Activated CD4-positive, alpha-beta T cell treated with anti-CD3 and anti-CD28 coated beads for 1 hour (primary cell): ENCODE results near the gene HEY2.
"Not testable (repeated sequence)": the region's sequence is repeated elsewhere in the genome, so short reads cannot be mapped to it uniquely, and the experiment has no call there.

Source experiments
- DNase-seq: peaks from one replicate; pipeline ENCODE4 v3.0.0-alpha.2; 2020

Gene HEY2

DNA sequence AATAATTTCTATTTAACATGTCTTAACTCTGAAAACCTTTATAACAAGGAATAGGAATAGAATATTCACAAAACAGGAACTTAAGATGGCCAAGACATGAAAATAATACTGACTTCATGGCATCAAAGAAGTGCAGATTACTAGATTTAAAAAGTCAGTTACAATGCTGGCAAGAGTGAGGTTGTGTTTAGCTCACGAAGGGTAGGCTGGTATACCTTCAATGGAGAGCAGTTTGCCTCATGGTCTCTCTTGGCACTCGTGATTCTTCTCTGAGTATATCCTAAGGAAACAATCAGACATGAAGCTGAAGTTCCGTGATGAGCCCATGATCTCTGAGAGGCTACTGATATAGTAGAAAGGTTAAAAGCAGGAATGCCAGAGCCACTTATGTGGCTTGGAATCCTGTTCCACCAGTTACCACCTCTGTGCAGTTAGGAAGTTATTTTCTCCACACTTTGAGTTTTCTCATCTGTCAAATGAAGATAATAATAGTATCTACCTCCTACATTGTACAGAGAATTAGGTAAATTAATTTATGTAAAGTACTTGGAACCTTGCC is 48.5 kb downstream of the HEY2 start:
- DNase-seq = no peak

DNA sequence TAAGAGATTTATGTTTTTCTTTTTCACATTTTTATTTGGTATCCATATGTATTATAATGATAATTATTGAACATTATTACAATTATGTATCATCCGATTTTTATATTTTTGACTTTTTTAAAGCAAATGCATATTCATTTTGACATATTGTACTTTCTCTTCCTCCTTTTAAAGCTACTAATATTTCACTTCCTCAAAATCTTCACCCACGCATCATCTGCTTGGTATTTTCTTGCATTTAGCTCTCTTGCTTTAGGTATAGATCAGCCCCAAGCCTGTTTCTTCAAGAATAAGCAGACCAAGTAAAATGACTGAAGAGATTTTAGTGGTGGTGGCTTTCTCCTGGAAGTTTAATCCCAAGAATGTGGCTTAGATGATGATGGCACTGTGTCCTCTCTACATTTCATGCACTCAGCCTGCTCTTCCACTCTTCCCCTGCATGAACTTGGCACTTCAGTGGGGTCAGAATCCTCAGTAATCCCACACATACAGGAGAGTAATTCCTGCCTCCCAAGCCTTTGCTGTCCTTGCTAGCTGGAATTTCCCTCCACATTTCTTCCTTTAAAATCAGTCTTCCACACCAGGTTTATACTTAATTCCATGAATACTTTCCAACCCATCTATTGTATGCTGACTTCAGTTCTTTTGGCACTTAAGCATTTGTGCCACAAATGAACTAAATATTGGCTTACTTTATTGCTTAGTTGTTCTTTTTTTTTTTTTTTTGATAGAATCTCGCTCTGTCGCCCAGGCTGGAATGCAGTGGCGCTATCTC is 49.5 kb downstream of the HEY2 start:
- DNase-seq = no peak

DNA sequence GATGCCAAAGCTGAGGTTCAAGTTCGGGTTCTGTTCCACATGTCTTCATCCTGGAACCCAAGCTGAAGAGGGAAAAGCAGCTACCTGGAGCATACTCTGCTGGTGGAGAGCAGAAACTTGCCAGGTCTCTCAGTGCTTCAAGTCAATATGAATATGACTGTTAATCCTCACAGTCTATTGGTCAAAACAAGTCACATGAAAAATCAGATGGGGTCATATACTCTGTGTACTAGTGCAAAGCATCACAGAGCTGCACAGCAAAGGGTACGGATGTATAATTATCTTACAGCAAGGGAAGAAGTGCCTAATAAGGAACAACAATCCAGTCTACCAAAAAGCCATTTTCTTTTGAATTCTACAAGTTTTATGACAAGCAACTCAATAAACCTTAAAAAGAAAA is 53.0 kb downstream of the HEY2 start:
- no peak for DNase-seq

DNA sequence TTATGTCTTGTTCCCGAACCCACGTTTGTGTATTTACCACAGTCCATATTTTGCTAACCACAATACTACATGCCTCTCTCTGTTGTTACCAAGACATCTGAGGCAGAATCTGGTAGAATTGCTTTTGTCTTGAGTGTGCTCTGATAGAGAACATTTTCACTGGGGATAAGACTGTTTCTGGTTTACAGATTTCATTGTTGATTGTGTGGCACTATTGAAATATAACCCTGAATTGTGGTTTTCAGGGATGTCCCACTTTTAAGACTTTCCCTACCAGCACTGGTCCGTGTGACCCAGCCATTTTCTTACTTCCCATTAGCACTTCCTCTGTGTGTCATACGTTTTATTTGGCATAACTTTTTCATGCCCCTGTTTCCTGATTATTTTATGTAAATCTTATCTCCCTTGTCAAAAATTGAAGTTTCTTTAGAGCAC is 53.5 kb downstream of the HEY2 start:
- DNase-seq = no peak

DNA sequence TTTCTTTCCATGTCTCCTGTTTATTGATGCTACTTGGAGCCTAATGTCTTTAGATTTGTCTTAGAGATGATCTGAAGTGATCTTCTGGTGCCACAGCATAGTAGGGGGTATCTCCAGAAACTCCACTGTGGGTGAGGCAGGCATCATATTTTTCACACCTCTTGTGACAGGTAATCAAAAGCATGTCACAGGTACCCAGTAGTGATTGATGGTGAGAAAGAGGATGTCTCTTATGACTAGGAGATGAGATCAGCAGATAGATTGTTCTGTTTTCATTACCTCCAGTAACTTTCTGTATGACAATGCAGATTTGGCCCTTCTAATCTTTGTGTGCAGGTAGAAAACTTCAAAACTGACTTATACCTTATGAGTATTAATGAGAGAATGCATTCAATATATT is 54.8 kb downstream of the HEY2 start:
- no peak for DNase-seq

DNA sequence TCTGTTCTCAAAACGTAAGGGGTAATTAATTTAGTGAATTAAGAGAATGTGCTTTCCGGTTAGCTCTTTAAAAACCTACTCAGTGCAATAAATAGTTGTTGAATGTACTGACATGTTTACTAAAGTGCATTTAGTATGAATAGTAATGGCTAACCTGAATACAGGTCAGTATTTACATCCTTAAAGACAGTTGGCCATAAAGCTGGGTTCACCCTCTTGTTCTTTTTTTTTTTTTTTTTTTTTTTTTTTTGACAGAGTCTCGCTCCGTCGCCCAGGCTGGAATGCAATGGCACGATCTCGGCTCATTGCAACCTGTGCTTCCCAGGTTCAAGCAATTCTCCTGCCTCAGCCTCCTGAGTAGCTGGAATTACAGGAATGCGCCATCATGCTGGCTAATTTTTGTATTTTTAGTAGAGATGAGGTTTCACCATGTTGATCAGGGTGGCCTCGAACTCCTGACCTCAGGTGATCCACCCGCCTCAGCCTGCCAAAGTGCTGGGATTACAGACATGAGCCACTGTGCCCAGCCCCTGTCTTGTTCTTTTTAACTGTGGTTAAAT is 55.5 kb downstream of the HEY2 start:
- DNase-seq = not testable (repeated sequence)

DNA sequence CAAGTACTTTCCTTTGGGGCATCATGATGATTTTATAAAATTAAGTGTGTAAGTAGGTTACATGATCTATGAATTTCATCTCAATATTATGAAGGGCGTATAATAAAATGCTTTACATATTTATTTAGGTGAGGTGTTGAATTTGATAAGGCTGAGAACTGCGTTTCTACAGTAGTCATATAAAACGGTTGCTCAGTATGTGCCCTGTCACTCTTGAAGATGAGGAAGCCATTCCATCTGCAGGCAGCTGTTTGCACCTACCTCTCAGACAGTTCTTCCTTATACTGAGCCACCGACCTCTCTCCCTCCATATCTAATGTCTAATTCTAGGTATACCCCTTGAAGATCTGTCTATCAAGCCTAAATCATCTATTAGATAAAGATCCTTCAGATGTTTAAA is 57.4 kb downstream of the HEY2 start:
- DNase-seq = no peak

DNA sequence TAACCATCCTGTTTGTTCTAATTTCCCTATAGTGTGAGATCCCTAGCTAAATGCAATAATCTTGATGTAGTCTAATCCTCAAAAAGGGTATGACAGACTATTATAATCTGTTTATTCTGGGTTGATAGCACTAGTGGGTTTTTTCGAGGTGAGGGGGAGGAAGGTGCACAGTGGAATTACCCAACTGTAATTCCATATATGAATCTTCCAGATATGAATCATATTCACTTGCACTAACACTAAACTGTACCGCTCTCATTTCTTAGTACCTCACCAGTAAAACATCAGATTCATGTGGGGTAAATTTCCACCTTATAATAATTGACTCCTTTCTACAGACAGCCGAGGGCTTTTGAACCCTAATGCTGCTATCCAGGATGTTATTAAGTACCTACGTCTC is 57.9 kb downstream of the HEY2 start:
- no peak for DNase-seq

DNA sequence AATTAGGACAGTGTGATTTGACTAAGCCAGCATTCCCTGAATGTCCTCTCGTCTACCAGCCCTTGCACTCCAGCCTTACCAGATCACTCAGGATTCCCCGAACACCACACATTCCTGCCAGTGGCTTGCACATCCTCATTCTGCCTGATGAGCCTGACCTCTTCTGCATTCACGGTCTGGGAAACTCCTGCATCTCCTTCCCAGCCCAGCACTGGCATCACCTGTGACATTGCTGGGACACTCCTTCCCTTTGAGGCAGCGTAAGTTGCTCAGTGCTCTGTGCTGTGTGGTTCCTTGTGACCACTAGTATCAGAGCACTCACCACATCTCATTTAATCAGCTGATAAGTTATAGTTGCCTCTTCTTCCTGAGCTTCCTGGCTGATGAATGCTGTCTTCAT is 58.6 kb downstream of the HEY2 start:
- no peak for DNase-seq

DNA sequence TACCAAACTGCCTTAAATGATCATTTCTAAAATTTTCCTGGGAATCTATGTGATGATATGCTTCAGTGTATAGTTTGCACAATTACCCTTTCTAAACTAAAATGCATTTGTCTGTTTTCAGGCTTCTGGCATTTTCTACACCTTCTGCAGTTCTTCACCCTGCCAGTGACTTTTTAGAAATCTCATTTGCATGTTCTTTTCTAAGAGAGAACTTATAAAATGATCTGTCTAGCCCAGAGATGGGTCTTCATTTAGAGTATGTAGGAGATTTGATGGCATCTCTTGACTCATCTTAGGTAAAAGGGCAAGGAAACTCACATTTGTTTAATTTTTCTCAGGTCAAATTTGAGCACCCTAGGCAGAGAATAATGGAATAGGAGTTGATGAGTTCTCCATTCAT is 59.2 kb downstream of the HEY2 start:
- DNase-seq = no peak

DNA sequence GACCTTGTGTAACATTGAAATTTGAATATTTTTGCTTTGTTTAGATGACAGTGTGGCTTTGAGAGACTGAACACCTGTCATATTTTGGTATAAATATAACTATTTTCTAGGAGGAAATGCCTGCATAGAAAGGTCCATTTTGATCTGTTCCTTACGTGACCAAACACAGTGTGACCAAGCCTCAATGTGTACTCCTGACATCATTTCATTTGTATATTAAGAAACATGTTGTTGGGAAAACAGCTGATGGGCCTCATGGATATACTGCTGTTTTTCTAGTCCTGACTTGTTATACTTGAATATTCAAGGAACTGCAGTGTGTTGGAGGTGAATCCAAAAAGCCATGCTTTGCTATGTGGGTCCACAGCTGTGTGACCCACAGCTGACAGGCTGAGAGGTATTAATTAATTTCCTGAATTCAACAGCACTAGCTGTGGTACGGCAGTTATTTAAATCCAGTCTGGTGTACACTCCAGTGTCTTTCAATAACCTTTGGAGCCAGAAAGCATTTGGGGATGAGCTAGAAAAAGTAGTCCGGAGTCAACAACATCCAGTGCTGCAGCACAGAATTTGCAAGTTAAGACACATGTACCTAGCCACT is 60.2 kb downstream of the HEY2 start:
- no peak for DNase-seq

DNA sequence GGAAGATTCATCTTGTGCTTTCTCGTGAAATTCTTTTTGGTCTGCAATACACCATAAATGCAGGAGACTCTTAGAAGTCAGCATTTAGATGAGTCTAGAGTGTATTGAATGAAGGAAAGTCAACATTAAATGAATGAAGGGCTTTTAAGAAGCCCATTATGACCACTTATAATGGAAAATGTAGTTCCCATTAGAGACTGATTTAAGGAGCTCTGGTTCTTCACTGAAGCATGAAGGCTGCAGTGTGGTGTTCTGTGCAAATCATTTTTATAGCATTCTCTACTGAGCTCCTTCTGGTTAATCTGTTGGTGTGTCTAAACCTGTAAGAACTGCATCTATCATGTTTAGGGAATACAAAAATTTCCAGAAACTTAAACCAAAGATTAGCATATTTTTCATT is 61.0 kb downstream of the HEY2 start:
- no peak for DNase-seq
